Metanephros (tissue), 1 donor: ENCODE results near the gene TIGAR. TPM values are rescaled to one million over a fixed set of nuclear protein-coding genes. Genes with fewer than 3 reads are reported as not detected.

Source experiments
- total RNA-seq: library from RNA; depleted of rRNA; stranded (reverse); fragments of >200 nt; gene quantifications from one replicate; pipeline ENCODE4 v1.2.3, GENCODE V29; 2014

The TIGAR gene, protein sequence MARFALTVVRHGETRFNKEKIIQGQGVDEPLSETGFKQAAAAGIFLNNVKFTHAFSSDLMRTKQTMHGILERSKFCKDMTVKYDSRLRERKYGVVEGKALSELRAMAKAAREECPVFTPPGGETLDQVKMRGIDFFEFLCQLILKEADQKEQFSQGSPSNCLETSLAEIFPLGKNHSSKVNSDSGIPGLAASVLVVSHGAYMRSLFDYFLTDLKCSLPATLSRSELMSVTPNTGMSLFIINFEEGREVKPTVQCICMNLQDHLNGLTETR
- 2.1 TPM for total RNA-seq

GRCh38 chr12:4320853-4321701 is at the start of gene TIGAR:
TSS of gene TIGAR (plus strand) at chr12:4321213. CDS start at chr12:4321272, 59 bp downstream.

GRCh38 chr12:4273652-4274395 is 47.2 kb upstream of the TIGAR start, which contains the start of gene CCND2:
TSS of gene CCND2 (plus strand) at chr12:4273762. CDS start at chr12:4274041, 279 bp downstream.

DNA sequence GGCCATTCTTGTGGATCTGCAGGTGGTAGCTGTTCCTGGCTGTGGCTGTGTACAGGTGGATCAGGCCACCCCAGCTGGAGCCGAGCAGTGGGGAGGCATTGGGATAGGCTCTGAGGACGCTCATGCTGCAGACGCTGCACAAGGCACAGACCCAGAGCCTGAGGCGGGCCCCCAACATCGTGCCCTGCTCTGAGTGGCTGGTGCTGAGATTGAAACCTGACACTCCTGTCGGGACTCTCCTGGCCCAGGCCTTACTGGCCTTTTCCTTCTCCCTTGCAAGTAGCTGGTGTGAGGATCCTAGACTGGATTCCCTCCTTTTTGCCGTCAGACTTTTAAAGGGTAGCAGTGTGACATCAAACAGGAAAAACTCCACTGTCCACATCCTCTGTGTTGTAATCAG is 58.4 kb downstream of the TIGAR start, which contains the start of gene FGF23:
FGF23 (minus strand) TSS at position 308 of the 400 bp plus-strand sequence; CDS start at position 178, 130 bp downstream.

Other genes starting within 250 kb of the TIGAR start
- gene CCND2, start 47.5 kb upstream of the TIGAR start, total RNA-seq = 111 TPM
- 0.06 TPM for gene FGF23, start 58.5 kb downstream of the TIGAR start, total RNA-seq
- 1.3 TPM for gene FGF6, start 124.6 kb downstream of the TIGAR start, total RNA-seq
- gene RAD51AP1, start 217.7 kb downstream of the TIGAR start, total RNA-seq = 8.7 TPM
- gene DYRK4, start 241.0 kb downstream of the TIGAR start, total RNA-seq = 26.7 TPM